MM.1S (cell line): ENCODE measurements around the gene FBXL7.

Experiments
- DNase-seq: peaks from one replicate; pipeline ENCODE4 v3.0.0-alpha.2; 2015
- H2AFZ ChIP-seq: fragments of 300-600 bp; sonication (generic); 2 replicates; pipeline ENCODE4 v1.6.0; 2016; ENCODE audit warnings: antibody characterized with exemption, low read length
- H3F3A ChIP-seq: fragments of 300-600 bp; sonication (generic); 2 replicates; pipeline ENCODE4 v1.6.1; 2016; ENCODE audit warnings: mild to moderate bottlenecking, antibody characterized with exemption, low read length, moderate library complexity, mixed read lengths; ENCODE audit not compliant: insufficient read depth
- H3K27ac ChIP-seq: fragments of 300-600 bp; sonication (generic); 2 replicates; pipeline ENCODE4 v1.5.1; 2016; ENCODE audit warnings: mild to moderate bottlenecking, low read length
- H3K27me3 ChIP-seq: fragments of 300-600 bp; sonication (generic); replicated peaks from 2 replicates; pipeline ENCODE4 v1.6.0; 2016; ENCODE audit warnings: low read length; ENCODE audit not compliant: insufficient read depth
- H3K36me3 ChIP-seq: fragments of 300-600 bp; sonication (generic); replicated peaks from 2 replicates; pipeline ENCODE4 v1.6.1; 2016; ENCODE audit warnings: mild to moderate bottlenecking, low read length, mixed read lengths; ENCODE audit not compliant: insufficient read depth
- H3K4me1 ChIP-seq: fragments of 300-600 bp; sonication (generic); 2 replicates; pipeline ENCODE4 v1.6.1; 2016; ENCODE audit warnings: low read length, mixed read lengths
- H3K4me2 ChIP-seq: fragments of 300-600 bp; sonication (generic); 2 replicates; pipeline ENCODE4 v1.6.0; 2016; ENCODE audit warnings: low read depth, low read length
- H3K4me3 ChIP-seq: fragments of 300-600 bp; sonication (generic); 2 replicates; pipeline ENCODE4 v1.5.1; 2016; ENCODE audit warnings: low read length, mixed read lengths
- H3K79me2 ChIP-seq: fragments of 300-600 bp; sonication (generic); 2 replicates; pipeline ENCODE4 v1.6.1; 2016; ENCODE audit warnings: mixed run types, low read length, mixed read lengths
- H3K9ac ChIP-seq: fragments of 300-600 bp; sonication (generic); 2 replicates; pipeline ENCODE4 v1.6.1; 2016; ENCODE audit warnings: low read length, mixed read lengths
- H3K9me2 ChIP-seq: fragments of 300-600 bp; sonication (generic); replicated peaks from 2 replicates; pipeline ENCODE4 v1.6.1; 2016; ENCODE audit warnings: mild to moderate bottlenecking, low read length, mixed read lengths; ENCODE audit not compliant: insufficient read depth
- H3K9me3 ChIP-seq: fragments of 300-600 bp; sonication (generic); replicated peaks from 2 replicates; pipeline ENCODE4 v1.6.1; 2016; ENCODE audit warnings: mild to moderate bottlenecking, low read length, mixed read lengths; ENCODE audit not compliant: insufficient read depth
- H4K20me1 ChIP-seq: fragments of 300-600 bp; sonication (generic); 2 replicates; pipeline ENCODE4 v1.6.1; 2016; ENCODE audit warnings: mild to moderate bottlenecking, low read length, moderate library complexity, mixed read lengths; ENCODE audit not compliant: insufficient read depth
- EZH2 ChIP-seq: fragments of 300-600 bp; sonication (generic); optimal IDR thresholded peaks from 2 replicates; pipeline ENCODE3; 2017; ENCODE audit warnings: low read depth, mild to moderate bottlenecking, antibody characterized with exemption, low read length, mixed read lengths
- EZH2phosphoT487 ChIP-seq: fragments of 300-600 bp; sonication (generic); IDR thresholded peaks from 2 replicates; pipeline ENCODE4 v1.6.1; 2018; ENCODE audit warnings: antibody characterized with exemption, low read length
- TF ChIP-seq, protein P1 (sequence below): fragments of 300-600 bp; sonication (generic); IDR thresholded peaks from 2 replicates; pipeline ENCODE4 v1.5.1; 2016; ENCODE audit warnings: antibody characterized with exemption, low read length, mixed read lengths

The FBXL7 gene

GRCh38 chr5:15885156-15885555 lies 385.2 kb downstream of the FBXL7 start:
- Histone ChIP-seq H3K4me3 (no peak overlapping the region), H3K9me2 (no peaks in the 10 kb centered on the region), H3K36me3 (no peaks in the 10 kb centered on the region), H3K9me3 (no peaks in the 10 kb centered on the region), H3F3A (no peaks in the 10 kb centered on the region; the same call in 1 of the 2 replicates), H3K27ac (no peak overlapping the region), H3K79me2 (peaks cover 11% of the 10 kb centered on the region; the same call in 1 of the 2 replicates), H3K27me3 (no peaks in the 10 kb centered on the region), H2AFZ (no peak overlapping the region), H3K4me1 (peaks cover under 1% of the 10 kb centered on the region), H3K4me2 (no peak overlapping the region), H4K20me1 (no peaks in the 10 kb centered on the region), H3K9ac (no peak overlapping the region)
- TF ChIP-seq EZH2phosphoT487 (no peak), EZH2 (no peak)
- TF ChIP-seq, protein P1, sequence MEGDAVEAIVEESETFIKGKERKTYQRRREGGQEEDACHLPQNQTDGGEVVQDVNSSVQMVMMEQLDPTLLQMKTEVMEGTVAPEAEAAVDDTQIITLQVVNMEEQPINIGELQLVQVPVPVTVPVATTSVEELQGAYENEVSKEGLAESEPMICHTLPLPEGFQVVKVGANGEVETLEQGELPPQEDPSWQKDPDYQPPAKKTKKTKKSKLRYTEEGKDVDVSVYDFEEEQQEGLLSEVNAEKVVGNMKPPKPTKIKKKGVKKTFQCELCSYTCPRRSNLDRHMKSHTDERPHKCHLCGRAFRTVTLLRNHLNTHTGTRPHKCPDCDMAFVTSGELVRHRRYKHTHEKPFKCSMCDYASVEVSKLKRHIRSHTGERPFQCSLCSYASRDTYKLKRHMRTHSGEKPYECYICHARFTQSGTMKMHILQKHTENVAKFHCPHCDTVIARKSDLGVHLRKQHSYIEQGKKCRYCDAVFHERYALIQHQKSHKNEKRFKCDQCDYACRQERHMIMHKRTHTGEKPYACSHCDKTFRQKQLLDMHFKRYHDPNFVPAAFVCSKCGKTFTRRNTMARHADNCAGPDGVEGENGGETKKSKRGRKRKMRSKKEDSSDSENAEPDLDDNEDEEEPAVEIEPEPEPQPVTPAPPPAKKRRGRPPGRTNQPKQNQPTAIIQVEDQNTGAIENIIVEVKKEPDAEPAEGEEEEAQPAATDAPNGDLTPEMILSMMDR: no peak
- no peak for DNase-seq

DNA sequence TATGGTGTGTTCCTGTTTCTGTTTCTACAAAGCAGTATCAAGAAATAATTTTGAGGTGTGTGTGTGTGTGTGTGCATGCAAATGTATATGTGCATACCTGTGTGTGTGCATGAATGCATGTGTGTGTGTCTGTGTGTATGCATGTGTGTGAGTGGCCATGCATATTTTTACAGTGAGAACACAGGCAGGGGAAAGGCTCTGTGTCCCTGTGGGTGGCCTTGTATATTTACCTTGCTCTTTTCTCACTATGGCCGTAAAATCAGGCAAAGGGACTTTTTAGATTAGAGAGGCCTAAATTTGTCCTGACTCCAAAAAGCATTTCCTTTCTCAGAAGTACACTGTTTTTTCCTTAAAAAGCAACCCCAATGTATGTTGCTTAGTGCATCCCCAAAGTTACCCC lies 386.2 kb downstream of the FBXL7 start:
- H3K27me3 ChIP-seq: no peaks in the 10 kb centered on the region
- no peak overlapping the region for H2AFZ ChIP-seq
- H3K79me2 ChIP-seq: peaks cover 10% of the 10 kb centered on the region; the same call in 1 of the 2 replicates
- no peak overlapping the region for H3K27ac ChIP-seq
- no peaks in the 10 kb centered on the region for H4K20me1 ChIP-seq
- TF ChIP-seq EZH2phosphoT487 (no peak), EZH2 (no peak)
- TF ChIP-seq, protein P1: no peak
- no peak overlapping the region for H3K4me3 ChIP-seq
- no peak overlapping the region for H3K4me2 ChIP-seq
- DNase-seq: no peak
- no peaks in the 10 kb centered on the region for H3K4me1 ChIP-seq
- no peaks in the 10 kb centered on the region for H3F3A ChIP-seq
- no peaks in the 10 kb centered on the region for H3K36me3 ChIP-seq
- H3K9me2 ChIP-seq: no peaks in the 10 kb centered on the region
- H3K9ac ChIP-seq: no peak overlapping the region
- no peaks in the 10 kb centered on the region for H3K9me3 ChIP-seq

DNA sequence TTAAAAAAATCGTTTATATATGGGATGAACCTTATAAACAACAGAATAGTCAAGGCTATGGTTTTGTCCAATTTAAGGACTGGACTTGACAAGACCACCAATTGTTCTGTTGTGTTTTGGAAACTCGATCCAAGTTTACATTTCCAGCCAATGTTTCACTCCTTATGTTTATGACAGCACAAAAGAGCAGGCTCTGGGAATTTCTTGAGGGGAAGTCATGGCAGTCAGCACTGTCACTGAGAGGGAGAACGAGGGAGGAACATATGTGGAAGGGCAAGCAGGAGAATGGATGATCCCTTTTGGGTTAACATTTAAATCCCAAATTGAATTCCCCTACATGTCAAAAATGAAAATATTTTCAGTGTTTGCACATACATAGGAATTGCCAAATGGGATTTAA lies 387.1 kb downstream of the FBXL7 start:
- H3K36me3 ChIP-seq: no peaks in the 10 kb centered on the region
- H3K4me1 ChIP-seq: no peaks in the 10 kb centered on the region
- no peak overlapping the region for H3K9ac ChIP-seq
- H3K4me2 ChIP-seq: no peak overlapping the region
- TF ChIP-seq EZH2phosphoT487: no peak
- TF ChIP-seq, protein P1: no peak
- H2AFZ ChIP-seq: no peak overlapping the region
- no peak overlapping the region for H3K4me3 ChIP-seq
- no peak overlapping the region for H3K27ac ChIP-seq
- H3K27me3 ChIP-seq: no peaks in the 10 kb centered on the region
- no peaks in the 10 kb centered on the region for H3F3A ChIP-seq
- no peaks in the 10 kb centered on the region for H3K9me2 ChIP-seq
- DNase-seq: no peak
- no peaks in the 10 kb centered on the region for H4K20me1 ChIP-seq
- H3K79me2 ChIP-seq: 0 out of 2 replicates have a peak, but pooled peaks cover 2% of the 10 kb centered on the region
- H3K9me3 ChIP-seq: no peaks in the 10 kb centered on the region
